Retina (tissue), 1 donor: ENCODE data around the gene DLGAP1.

Experiments
- DNase-seq: peaks from one replicate; pipeline ENCODE4 v3.0.0-alpha.2; 2016

Gene DLGAP1

GRCh38 chr18:3983351-3983969 lies 471.6 kb downstream of the DLGAP1 start:
- no peak for DNase-seq

GRCh38 chr18:3982541-3982940 lies 472.6 kb downstream of the DLGAP1 start:
- no peak for DNase-seq

- DNase-seq, result no peak
Measured at GRCh38 chr18:3979024-3979423, 476.1 kb downstream of the DLGAP1 start.

- no peak for DNase-seq
Measured at GRCh38 chr18:3973191-3973850, 481.8 kb downstream of the DLGAP1 start.

- no peak for DNase-seq
Measured at GRCh38 chr18:3972291-3972930, 482.7 kb downstream of the DLGAP1 start.

GRCh38 chr18:3970929-3971328 lies 484.2 kb downstream of the DLGAP1 start:
- no peak for DNase-seq

GRCh38 chr18:3967359-3968180 lies 487.5 kb downstream of the DLGAP1 start:
- no peak for DNase-seq

GRCh38 chr18:3966642-3967358 lies 488.3 kb downstream of the DLGAP1 start:
- DNase-seq, result no peak

GRCh38 chr18:3966246-3966641 lies 488.9 kb downstream of the DLGAP1 start:
- DNase-seq, result no peak

- DNase-seq, result no peak
Measured at GRCh38 chr18:3960977-3961376, 494.1 kb downstream of the DLGAP1 start.

- DNase-seq, result no peak
Measured at GRCh38 chr18:3960142-3960541, 495.0 kb downstream of the DLGAP1 start.

- DNase-seq, result no peak
Measured at GRCh38 chr18:3952031-3952430, 503.1 kb downstream of the DLGAP1 start.

- no peak for DNase-seq
Measured at GRCh38 chr18:3950668-3951404, 504.3 kb downstream of the DLGAP1 start.

GRCh38 chr18:3948958-3949357 lies 506.1 kb downstream of the DLGAP1 start:
- DNase-seq, result no peak

GRCh38 chr18:3947383-3947782 lies 507.7 kb downstream of the DLGAP1 start:
- DNase-seq, result no peak

- no peak for DNase-seq
Measured at GRCh38 chr18:3935305-3935704, 519.8 kb downstream of the DLGAP1 start.

- no peak for DNase-seq
Measured at GRCh38 chr18:3932276-3932675, 522.8 kb downstream of the DLGAP1 start.

- DNase-seq, result no peak
Measured at GRCh38 chr18:3931542-3932112, 523.5 kb downstream of the DLGAP1 start.

- DNase-seq, result no peak
Measured at GRCh38 chr18:3931013-3931315, 524.1 kb downstream of the DLGAP1 start.

GRCh38 chr18:3930126-3931012 lies 524.7 kb downstream of the DLGAP1 start:
- DNase-seq, result no peak

GRCh38 chr18:3924455-3924854 lies 530.7 kb downstream of the DLGAP1 start:
- DNase-seq, result no peak
